Hepatic stellate cell (primary cell): ENCODE data around the gene SPPL2C.
A peak's percentile ranks its signal among the peaks of the same experiment; 100 is the strongest.

ENCODE experiments used
- DNase-seq: peaks from one replicate; pipeline ENCODE4 v3.0.0; 2011; ENCODE audit warnings: low spot score

SPPL2C gene

GRCh38 chr17:45877467-45877866 lies 32.8 kb downstream of the SPPL2C start:
- DNase-seq = no peak

DNA sequence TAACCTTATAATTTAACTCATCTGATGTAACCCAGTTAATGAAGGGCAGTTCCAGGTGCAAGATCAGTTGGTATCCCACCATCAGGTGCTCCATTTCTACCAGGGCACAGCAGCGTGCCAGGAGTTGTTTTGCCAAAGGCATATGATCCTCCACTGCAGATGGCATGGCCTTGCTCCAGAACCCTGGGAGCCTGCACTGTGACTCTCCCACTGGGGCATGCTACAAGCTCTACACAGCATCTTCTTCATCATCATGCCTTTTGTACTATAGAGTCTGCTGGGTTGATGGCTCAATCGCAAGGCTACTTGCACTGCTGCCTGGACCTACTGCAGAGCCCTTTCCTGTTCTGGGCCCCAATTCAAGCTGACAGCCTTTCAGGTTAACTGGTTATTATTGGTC lies 38.4 kb downstream of the SPPL2C start:
- no peak for DNase-seq

DNA sequence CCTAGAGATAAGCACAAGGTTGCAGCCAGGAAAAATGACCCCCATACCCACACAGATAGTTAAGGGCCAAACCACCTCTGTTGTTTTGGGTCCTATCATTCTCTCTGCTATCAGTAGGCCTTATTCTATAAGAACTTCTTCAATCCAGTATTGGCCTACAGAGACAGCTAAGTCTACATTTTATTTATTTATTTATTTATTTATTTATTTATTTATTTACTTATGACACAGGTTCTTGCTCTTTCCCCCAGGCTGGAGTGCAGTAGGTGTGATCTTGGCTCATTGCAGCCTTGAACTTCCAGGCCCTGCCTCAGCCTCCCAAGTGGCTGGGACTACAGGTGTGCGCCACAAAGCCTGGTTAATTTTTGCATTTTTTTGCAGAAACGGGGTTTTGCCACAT lies 42.2 kb downstream of the SPPL2C start:
- no peak for DNase-seq

DNA sequence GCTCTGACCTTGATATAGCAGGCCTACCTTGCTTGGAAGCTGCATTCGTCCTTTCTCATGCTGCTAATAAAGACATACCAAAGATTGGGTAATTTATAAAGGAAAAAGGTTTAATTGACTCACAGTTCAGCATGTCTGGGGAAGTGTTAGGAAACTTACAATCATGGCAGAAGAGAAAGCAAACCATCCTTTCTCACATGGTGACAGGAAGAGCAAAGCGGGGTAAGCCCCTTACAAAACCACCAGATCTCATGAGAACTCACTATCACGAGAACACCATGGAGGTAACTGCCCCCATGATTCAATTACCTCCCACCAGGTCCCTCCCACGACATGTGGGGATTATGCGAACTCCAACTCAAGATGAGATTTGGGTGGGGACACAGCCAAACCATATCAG lies 43.7 kb downstream of the SPPL2C start:
- no peak for DNase-seq

GRCh38 chr17:45889579-45889978 lies 44.9 kb downstream of the SPPL2C start:
- no peak for DNase-seq

- no peak for DNase-seq
Measured at GRCh38 chr17:45893725-45894021, 49.0 kb downstream of the SPPL2C start.

DNA sequence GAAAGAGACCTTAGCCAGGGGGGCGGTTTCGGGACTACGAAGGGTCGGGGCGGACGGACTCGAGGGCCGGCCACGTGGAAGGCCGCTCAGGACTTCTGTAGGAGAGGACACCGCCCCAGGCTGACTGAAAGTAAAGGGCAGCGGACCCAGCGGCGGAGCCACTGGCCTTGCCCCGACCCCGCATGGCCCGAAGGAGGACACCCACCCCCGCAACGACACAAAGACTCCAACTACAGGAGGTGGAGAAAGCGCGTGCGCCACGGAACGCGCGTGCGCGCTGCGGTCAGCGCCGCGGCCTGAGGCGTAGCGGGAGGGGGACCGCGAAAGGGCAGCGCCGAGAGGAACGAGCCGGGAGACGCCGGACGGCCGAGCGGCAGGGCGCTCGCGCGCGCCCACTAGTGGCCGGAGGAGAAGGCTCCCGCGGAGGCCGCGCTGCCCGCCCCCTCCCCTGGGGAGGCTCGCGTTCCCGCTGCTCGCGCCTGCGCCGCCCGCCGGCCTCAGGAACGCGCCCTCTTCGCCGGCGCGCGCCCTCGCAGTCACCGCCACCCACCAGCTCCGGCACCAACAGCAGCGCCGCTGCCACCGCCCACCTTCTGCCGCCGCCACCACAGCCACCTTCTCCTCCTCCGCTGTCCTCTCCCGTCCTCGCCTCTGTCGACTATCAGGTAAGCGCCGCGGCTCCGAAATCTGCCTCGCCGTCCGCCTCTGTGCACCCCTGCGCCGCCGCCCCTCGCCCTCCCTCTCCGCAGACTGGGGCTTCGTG lies 49.5 kb downstream of the SPPL2C start, which contains the start of gene MAPT:
MAPT (plus strand) TSS at position 533 of the 763 bp plus-strand sequence. CDS start 67,784 bp downstream, outside the sequence.
- peak; percentile 93 for DNase-seq

- DNase-seq = no peak
Measured at GRCh38 chr17:45895304-45895968, 50.8 kb downstream of the SPPL2C start.

DNA sequence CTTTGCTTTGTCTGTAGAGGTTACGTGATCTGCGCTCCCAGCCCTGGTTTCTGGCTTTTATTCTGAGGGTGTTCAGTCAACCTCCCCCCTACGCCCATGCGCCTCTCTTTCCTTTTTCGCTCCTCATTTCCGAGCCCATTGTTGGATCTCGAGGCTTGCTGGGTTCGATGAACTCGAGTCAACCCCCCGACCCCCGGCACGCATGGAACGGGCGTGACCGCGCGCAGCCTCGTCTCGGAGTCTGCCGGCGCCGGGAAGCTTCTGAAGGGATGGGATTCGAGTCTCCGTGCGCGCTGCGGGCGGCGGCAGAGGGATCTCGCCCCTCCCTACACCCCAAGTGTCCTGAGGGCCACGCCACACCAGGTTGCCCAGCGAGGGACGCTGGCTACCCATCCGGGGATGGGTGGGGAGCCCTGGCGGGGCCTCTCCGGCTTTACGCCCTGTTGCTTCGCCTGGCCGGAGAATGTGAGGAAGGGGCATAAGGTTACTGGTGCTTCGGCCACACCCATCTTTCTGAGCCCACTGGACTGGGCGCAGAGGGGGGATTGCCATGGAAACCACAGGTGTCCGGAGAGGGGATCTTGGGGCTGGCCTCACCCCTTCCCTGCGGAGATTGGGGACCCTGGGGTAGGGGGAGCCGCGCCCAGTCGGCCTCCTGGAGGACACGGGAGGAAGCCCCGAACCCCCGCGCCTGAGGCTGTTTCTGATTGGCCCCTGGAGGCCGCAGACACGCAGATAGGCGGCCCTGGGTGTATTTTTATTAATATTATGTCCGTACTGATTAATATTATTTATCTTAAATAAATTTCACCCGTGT lies 51.5 kb downstream of the SPPL2C start:
- no peak for DNase-seq
